ENCODE data around the gene PCP4. TPM values are rescaled to one million over a fixed set of nuclear protein-coding genes. Genes with fewer than 3 reads are reported as not detected.

PCP4 gene
- total and polyA plus RNA-seq, 9 of the 15 experiments (the other 6 are each of a cell fraction or from before 2014, with no cell fraction given), result not detected

GRCh38 chr21:39902986-39903385 lies 35.7 kb downstream of the PCP4 start (continued):
- no peak for TF ChIP-seq CUX1 (CRISPR knock-in tag; IDR thresholded peaks at IDR 0.05)
- TF ChIP-seq, protein P1, sequence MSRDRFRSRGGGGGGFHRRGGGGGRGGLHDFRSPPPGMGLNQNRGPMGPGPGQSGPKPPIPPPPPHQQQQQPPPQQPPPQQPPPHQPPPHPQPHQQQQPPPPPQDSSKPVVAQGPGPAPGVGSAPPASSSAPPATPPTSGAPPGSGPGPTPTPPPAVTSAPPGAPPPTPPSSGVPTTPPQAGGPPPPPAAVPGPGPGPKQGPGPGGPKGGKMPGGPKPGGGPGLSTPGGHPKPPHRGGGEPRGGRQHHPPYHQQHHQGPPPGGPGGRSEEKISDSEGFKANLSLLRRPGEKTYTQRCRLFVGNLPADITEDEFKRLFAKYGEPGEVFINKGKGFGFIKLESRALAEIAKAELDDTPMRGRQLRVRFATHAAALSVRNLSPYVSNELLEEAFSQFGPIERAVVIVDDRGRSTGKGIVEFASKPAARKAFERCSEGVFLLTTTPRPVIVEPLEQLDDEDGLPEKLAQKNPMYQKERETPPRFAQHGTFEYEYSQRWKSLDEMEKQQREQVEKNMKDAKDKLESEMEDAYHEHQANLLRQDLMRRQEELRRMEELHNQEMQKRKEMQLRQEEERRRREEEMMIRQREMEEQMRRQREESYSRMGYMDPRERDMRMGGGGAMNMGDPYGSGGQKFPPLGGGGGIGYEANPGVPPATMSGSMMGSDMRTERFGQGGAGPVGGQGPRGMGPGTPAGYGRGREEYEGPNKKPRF (IDR thresholded peaks at IDR 0.05; ENCODE audit: low read depth, low read length), result no peak

- no peak for ATAC-seq
- BruUV-seq (replicated peaks), result no TSS peak
- no peak for FAIRE-seq
- ChIA-PET POLR2A (no interaction called here), CTCF (ENCODE audit: low intra/inter-chr PET ratio) (no interaction called here)
- no peak overlapping the region for H3K9ac ChIP-seq (ENCODE audit: insufficient read depth in 1 of 2, low read depth in 2 of 2, low read length in 2 of 2)
- no peaks in the 10 kb centered on the region for H3K36me3 ChIP-seq (ENCODE audit: control insufficient read depth, insufficient read depth, low read length)
- in situ Hi-C loops (cut with MboI), result no loop called here
- H3K9me1 ChIP-seq (ENCODE audit: control insufficient read depth, insufficient read depth, low read length), result no peaks in the 10 kb centered on the region
- H3K4me1 ChIP-seq (replicated peaks in 1 of 2; ENCODE audit: control insufficient read depth in 2 of 2, insufficient read depth in 2 of 2, low read length in 2 of 2), result no peaks in the 10 kb centered on the region
- H4K20me1 ChIP-seq (replicated peaks; ENCODE audit: control insufficient read depth, insufficient read depth, low read length), result no peaks in the 10 kb centered on the region
- H3K27me3 ChIP-seq (ENCODE audit: control insufficient read depth in 2 of 2, insufficient read depth in 2 of 2, low read length in 2 of 2), result peaks cover 0 to 4% of the 10 kb centered on the region in 2 experiments; a peak in 1 of 5 replicates
- H2AFZ ChIP-seq (ENCODE audit: low read depth, low read length), result no peak overlapping the region
- no peak overlapping the region for H3K4me2 ChIP-seq (ENCODE audit: insufficient read depth, low read length)
- H3K9me3 ChIP-seq (replicated peaks; ENCODE audit: control insufficient read depth, insufficient read depth, low read depth, low read length), result no peaks in the 10 kb centered on the region
- intact Hi-C loops (cut with micrococcal nuclease), result no loop called here
- no peak overlapping the region for H3K4me3 ChIP-seq
- H3K27ac ChIP-seq (ENCODE audit: extremely low read depth, low read depth, low read length), result no peak overlapping the region
- no peak for DNase-seq (ENCODE audit: extremely low read depth in 1 of 4, low spot score in 3 of 4)
- 0% methylated on average over 3 of the region's 3 CpGs for WGBS (ENCODE audit: insufficient coverage, low coverage, missing lambda C conversion rate)
- H3K79me2 ChIP-seq (ENCODE audit: control insufficient read depth, insufficient read depth, low read length), result no peaks in the 10 kb centered on the region
- no peak for TF ChIP-seq U2AF1 (optimal IDR thresholded peaks at IDR 0.05; ENCODE audit: low read depth, low read length)
- TF ChIP-seq, protein P2, sequence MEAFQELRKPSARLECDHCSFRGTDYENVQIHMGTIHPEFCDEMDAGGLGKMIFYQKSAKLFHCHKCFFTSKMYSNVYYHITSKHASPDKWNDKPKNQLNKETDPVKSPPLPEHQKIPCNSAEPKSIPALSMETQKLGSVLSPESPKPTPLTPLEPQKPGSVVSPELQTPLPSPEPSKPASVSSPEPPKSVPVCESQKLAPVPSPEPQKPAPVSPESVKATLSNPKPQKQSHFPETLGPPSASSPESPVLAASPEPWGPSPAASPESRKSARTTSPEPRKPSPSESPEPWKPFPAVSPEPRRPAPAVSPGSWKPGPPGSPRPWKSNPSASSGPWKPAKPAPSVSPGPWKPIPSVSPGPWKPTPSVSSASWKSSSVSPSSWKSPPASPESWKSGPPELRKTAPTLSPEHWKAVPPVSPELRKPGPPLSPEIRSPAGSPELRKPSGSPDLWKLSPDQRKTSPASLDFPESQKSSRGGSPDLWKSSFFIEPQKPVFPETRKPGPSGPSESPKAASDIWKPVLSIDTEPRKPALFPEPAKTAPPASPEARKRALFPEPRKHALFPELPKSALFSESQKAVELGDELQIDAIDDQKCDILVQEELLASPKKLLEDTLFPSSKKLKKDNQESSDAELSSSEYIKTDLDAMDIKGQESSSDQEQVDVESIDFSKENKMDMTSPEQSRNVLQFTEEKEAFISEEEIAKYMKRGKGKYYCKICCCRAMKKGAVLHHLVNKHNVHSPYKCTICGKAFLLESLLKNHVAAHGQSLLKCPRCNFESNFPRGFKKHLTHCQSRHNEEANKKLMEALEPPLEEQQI (IDR thresholded peaks at IDR 0.05), result no peak
- TF ChIP-seq MAZ (CRISPR knock-in tag; conservative IDR thresholded peaks at IDR 0.05 in 1 of 2, IDR thresholded peaks at IDR 0.05 in 1 of 2), result no peak
- TF ChIP-seq SP2 (IDR thresholded peaks at IDR 0.05; ENCODE audit: extremely low read depth, low read depth, low read length, poor library complexity, severe bottlenecking), result no peak
- TF ChIP-seq HDAC3 (IDR thresholded peaks at IDR 0.05; ENCODE audit: borderline replicate concordance, partially characterized antibody), result no peak
- TF ChIP-seq, protein P3, sequence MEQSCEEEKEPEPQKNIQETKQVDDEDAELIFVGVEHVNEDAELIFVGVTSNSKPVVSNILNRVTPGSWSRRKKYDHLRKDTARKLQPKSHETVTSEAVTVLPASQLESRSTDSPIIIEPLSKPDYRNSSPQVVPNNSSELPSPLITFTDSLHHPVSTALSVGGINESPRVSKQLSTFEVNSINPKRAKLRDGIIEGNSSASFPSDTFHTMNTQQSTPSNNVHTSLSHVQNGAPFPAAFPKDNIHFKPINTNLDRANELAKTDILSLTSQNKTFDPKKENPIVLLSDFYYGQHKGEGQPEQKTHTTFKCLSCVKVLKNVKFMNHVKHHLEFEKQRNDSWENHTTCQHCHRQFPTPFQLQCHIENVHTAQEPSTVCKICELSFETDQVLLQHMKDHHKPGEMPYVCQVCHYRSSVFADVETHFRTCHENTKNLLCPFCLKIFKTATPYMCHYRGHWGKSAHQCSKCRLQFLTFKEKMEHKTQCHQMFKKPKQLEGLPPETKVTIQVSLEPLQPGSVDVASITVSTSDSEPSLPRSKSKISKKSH (CRISPR knock-in tag; IDR thresholded peaks at IDR 0.05), result no peak
These were observed 37.2 kb downstream of the PCP4 start for GRCh38 chr21:39904457-39904856.

All from K562 (cell line).